Stimulated activated CD4-positive, alpha-beta T cell treated with anti-CD3 and anti-CD28 coated beads, TNF-alpha, amount 100 ng/mL, for 24 hours (primary cell): ENCODE measurements around the gene KISS1R.

Experiments
- DNase-seq, 3 experiments: peaks; one replicate each; pipeline ENCODE4 v3.0.0-alpha.2; 2020; ENCODE audit warnings: low read depth in 3 of 3

The KISS1R gene

DNA sequence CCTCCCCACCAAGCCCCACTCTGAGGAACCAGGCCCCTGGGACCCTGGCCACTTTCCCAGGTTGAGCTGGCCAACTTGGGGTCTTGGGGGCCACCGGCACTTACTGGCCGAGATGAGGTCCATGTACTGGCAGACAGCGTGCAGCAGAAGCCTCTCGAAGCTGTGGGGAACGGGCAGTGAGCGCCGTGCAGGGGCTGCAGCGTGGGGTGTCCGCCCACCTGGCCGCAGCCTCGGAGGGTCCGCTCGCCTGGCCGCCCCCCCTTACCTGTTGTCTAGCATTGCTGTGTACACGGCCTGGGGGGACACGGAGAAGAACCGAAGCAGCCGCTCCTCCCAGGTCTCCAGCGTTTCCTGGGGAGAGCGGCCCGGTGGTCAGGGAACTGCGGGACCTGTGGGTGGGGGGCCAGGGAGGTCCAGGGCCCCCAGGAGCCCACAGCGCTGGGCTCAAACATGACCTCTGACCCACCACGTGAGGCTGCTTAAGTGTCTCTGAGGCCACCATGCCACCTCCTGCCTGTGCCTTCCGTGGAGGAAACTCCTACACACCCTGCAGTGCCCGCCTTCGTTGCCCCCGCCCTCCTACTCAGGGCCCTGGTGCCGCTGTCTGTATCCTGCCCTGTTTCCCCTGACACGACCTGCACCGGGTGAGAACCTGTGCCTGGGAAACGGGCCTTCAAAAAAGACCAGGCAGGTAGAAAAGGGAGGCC, 17.6 kb upstream of the KISS1R start:
- no peak for DNase-seq

DNA sequence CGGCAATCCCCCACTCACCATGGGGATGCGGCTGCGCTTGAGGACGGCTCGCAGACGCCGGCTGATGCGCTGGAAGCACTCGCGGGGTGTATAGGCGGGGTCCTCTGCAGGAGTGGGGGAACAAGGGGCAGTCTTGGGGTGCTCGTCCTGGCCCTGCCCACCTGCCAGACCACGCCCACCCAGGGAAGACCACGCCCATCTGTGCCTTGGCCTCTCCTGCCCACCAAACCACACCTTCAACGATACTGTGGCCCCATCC, 17.2 kb upstream of the KISS1R start:
- no peak for DNase-seq

DNA sequence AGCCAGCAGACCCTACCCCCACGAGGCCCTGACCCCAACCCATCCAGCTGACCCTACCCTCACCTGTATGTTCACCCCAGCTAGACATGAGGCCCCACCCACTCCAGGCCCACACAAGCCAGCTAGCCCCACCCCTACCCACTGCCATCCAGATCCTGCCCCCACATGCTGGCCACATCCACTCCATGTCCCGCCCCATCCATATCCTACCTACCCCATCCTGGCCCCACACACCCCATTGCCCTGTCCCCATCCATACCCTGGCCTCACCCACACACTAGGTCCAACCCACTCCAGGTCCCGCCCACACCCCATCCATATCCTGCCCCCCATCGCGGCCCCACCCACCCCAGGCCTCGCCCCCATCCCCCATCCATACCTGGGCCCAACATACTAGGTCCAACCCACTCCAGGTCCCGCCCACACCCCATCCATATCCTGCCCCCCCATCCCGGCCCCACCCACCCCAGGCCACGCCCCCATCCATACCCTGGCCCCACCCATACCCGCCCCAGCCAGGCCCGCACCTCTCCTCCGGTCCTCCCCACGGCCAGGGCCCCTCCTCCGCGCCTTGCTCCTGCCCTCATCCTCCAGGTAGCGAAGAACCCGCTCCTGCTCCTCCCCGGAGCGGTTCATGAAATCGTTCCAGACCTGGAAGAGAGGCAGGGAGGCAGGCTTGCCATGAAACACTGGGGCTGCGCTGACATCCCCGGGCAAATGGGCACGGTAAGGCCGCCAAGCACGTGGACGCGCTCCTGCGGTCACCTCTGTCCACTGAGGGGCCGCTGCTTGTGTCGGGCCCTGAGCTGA, 16.6 kb upstream of the KISS1R start:
- no peak for DNase-seq

DNA sequence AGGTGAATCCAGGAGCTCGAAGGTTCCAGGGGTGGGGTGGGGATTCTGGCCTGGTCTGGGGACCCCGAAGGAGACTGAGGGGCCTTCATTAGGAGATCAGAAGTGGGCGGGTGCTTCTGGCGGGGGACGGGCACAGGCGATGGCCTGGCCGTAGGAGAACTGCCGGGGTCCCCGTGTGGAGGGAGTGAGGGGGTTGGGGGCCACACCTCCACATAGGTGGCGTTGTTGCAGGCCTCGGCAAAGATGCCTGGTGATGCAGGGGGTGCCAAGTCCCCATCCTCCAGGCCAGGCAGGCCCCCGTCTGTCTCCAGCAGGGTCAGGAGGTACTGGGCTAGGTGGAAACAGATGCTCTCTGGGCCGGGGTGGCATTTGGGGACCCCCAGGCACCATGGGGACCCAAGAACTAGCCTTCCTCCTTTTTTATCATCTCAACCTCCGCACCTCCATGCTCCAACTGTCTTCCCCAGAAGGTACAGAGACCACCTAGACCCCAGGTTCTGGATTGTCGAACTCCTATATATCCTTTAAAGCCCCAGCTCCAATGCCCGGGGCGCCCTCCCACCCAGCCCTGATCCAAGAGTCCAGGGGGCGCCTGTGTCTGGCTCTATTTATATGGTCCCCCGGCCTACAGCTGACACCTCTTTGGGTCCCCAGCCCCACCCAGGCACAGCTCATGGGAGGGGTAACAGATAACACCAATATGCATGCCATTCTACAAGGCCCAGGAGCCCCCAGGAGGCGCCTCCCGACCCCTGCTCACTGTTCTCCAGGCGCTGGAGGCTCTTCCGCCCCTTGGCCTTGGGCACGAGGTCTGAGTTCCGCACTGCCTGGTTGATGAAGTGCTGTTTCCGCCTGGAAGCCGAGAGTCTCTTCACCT, 15.7 kb upstream of the KISS1R start:
- no peak for DNase-seq

DNA sequence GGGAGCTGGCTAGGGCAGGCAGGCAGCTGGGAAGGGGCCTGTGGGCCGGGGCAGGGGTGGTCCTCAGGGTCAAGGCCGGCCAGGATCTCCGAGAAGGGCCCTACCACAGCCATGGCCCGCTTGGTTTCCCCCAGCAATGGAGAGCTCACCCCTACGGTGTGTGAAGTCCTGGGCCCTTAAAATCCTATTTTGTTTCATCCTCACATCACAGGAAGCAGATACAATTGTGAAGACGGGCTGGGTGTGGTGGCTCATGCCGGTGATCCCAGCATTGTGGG, 15.1 kb upstream of the KISS1R start:
- DNase-seq, result no peak

DNA sequence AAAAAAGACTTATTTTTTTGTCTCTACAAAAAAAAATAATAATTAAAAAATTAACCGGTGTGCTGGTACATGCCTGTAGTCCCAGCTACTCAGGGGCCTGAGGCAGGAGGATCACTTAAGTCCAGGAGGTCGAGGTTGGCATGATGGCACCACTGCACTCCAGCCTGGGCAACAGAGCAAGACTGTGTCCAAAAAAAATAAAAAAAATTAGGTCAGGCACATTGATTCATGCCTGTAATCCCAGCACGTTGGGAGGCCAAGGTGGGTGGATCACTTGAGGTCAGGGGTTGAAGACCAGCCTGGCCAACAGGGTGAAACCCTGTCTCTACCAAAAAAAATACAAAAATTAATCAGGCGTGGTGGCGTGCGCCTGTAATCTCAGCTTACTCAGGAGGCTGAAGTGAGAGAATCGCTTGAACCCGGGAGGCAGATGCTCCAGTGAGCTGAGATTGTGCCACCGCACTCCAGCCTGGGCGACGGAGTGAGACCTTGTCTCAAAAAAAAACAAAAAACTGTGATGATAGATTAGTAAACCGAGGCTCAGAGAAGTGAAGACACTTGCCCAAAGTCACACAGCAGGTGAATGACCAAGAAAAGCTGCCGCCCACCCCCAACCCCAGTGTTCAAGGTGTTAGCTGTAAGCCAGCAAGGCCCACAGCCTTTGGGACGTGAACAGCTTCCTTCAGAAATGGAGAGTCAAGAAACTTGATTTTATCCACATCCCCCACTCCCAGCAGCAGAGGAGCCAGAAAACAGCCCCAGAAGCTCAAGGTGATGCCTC, 14.5 kb upstream of the KISS1R start:
- no peak for DNase-seq

DNA sequence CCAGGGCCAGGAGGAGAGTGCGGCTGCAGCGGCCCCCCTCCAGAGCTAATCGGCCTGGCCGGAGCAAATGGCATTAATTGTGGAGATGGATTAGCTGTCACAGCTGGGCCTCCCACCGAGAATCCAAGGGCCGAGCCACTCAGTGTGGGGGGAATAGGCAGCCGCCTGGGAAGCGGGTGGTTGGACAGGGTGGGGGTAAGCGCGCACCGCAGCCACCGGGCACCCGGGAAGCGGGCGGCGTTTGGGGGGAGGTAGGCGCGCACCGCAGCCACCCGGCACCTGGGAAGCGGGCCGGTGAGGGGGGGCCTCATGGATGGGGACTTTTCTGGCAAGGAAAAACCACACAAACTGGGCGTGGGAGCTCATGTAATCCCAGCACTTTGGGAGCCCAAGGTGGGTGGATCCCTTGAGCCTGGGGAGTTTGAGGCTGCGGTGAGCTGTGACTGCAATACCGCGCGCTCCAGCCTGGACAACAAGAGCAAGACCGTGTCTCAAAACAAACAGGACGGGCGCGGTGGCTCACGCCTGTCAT, 13.8 kb upstream of the KISS1R start:
- no peak for DNase-seq

DNA sequence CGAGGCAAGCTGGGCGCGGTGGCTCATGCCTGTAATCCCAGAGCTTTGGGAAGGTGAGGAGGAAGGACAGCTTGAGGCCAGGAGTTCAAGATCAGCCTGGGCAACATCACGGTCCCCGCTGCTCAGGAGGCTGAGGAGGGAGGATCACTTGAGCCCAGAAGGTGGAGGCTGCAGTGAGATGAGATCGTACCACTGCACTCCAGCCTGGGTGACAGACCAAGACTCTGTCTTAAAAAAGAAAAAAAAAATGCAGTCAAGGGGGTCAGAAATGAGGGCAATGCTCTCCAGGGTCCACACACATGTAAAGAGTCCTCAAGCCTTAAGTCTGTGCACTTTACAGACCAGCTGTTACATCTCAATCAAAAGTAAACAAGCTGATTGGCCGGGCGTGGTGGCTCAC, 12.6 kb upstream of the KISS1R start:
- DNase-seq, result no peak

DNA sequence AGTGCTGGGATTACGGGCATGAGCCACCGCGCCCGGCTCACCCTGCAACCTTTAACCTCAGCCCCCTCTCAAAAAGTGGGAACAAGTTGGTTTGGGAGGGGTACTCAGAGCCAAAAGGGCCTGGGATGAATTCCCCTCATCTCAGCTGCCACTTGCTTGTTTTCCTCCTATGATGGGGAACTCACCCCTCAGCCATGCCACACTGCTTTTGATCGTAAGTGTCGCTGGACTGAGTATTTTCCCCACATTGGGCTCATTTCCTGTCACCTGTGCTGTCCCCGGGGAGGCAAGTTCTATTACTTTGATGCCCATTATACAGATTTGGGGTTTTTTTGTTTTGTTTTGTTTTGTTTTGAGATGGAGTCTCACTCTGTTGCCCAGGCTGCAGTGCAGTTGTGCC, 10.7 kb upstream of the KISS1R start:
- no peak for DNase-seq

DNA sequence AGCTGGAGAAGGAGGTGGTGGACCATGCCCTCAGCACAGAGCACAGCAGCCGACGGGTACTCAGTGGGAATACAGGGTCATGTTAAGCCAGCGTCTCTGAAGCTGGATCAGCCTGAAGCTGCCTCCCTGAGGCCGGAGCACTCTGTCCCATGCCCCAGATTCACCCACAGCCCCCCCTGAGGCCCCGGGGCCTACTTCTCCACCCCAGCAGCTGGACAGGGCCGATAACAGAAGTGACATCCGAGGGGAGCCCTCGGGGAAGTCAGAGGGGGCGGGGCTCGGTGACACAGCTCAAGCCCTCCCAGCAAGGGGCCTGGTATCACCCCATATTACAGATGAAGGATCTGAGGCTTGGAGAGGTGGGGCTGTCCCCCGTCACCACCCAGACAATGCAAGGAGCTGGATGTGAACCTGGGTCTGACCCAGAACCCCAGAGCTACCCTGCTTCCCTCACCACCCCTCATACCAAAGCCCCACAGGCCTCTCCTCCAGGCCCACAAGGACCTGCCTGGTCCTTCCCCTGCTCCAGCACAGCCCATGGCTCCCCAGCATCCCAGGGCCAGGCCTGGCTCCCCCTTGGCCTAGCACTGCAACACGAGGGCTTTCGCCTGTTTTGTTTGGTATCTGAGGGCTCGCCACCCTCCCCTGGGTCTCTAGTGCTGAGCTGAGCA, 9.8 kb upstream of the KISS1R start:
- no peak for DNase-seq

DNA sequence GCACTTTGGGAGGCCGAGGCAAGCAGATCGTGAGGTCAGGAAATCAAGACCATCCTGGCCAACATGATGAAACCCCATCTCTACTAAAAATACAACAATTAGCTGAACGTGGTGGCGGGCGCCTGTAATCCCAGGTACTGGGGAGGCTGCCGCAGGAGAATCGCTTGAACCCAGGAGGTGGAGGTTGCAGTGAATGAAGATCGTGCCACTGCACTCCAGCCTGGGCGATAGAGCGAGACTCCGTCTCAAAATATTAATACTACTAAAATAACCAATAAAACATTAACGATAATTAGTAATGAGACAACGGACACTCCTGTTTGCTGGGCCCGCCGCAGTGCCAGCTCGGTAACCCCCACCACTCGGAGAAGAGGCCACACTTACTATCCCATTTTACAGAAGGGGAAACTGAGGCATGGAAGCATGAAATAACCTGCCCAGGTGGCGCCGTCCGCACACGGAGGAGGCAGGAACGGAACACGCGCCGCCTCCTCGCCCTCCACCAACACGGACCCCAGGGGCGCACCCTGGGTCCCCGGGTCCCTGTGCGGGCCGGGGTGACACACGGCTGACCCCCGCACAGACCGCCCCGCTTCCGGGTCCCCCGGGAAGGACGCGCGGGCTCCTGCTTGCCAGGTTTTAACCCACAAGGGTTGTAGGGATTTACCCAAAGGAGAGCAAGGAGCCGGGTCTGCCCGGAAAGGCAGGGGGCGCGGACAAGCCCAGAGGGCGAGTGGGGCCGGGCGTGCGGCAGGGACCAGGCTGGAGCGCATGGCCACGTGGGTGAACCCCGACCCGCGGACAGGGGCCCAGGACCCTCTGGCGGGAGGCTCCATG, 5.7 kb upstream of the KISS1R start:
- no peak for DNase-seq

DNA sequence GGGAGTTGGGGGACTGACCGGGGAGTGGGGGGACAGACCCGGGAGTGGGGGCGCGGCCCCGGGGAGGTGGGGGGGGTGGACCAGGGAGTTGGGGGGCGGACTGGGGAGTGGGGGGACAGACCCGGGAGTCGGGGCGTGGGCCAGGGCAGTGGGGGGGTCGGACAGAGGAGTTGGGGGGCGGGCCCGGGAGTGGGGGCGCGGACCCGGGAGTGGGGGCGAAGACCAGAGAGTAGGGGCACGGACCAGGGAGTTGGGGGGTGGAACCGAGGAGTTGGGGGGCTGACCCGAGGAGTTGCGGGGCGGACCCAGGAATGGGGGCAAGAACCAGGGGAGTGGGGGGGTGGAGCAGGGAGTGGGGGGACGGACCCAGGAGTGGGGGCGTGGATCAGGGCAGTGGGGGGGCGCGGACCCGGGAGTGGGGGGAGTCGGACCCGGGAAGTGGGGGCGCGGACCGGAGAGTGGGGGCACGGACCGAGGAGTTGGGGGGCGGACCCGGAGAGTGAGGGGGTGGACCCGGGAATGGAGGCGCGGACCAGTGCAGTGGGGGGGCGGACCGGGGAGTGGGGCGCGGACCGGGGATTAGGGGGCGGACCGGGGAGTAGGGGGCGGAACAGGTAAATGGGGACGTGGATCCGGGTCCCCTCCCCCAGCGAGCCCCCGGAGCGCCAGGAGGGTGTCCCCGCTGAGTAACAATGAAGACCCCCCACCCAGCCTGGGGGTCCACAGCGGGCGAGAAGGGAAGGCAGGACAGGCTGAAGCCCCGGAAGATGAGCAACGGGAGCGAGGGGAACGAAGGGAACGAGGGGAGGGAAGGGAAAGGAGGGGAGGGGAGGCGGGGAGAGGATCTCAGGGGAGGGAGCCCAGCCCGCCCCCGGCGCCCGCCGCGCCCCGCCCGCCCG, 4.7 kb upstream of the KISS1R start:
- peak in 1 of 3 experiments; percentile 43 for DNase-seq

DNA sequence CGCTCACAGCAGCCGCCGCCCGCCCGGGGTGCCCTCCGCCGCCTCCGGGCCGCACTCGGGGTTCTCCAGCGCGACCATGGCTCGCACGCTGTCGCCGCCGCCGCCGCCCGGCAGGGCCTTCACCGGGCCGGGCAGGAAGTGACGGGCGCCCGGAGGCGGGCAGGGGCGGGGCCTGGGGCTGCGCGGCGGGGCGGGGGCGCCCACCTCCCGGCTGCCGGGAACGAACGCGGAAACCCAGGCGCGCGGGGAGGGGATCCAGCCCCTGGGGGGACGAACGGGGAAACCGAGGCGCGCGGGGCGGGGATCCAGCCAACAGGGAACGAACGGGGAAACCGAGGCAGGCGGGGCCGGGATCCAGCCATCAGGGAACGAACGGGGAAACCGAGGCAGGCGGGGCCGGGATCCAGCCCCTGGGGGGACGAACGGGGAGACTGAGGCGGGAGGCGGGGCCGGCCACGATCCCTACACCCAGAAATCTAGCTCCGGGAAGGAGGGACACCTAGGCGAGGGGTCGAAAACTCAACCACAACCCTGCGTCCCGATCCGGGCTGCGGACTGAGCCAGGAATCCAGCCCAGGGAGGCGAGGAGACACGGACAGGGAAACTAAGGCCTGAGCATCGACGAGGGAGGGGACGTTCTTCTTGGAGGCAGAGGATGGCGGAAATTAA, 3.9 kb upstream of the KISS1R start, which contains the start of gene R3HDM4:
TSS of gene R3HDM4 (minus strand) at position 140 of the 669 bp plus-strand sequence. CDS start at position 78, 62 bp downstream.
- peak; percentile 70 to 84 (median 71) for DNase-seq

DNA sequence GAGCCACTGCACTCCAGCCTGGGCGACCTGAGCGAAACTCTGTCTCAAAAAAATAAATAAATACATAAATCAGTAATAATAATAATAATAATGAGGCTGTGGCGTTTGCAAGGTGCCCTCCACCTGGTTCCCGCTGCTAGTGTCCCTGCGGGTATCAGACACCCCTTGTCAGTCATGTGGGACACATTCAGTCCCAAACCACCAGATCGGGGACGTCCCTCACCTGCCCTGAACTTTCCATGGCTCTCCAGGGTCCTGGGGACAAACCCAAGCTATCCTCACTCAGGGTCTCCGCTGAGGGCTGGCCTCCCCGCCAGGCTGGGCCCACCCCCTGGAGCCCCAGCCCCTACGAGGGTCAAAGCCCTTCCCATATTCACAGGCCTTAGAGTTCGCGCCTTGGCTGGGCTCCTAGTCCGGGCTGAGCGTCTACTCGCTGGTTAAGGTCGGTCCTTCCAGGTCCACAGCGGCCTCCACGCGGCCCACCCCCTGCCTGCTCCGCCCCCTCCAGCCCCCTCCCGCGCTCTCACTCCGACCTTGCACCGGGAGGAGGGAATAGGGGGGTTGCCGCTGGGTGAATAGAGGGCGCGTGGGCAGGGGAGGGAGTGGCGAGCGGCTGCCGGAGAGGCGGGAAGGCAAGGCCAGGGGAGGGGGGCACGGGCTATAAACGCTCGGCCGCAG, 349 bp upstream of the KISS1R start:
- DNase-seq, result peak in 1 of 3 experiments; percentile 63

DNA sequence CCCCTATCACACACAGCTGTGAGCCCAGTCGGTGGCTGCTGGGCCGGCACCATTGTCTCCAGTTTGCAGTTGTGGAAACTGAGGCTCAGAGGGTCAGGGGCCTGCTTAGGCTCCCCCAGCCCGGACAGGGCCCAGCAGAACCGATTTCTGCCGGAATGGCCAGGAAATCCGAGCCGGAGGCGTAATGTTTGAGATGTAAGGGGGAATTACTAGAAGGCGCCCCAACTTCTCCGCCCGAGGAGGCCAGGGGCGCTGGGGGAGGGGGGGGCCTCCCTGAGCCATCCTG, 962 bp downstream of the KISS1R start:
- no peak for DNase-seq

DNA sequence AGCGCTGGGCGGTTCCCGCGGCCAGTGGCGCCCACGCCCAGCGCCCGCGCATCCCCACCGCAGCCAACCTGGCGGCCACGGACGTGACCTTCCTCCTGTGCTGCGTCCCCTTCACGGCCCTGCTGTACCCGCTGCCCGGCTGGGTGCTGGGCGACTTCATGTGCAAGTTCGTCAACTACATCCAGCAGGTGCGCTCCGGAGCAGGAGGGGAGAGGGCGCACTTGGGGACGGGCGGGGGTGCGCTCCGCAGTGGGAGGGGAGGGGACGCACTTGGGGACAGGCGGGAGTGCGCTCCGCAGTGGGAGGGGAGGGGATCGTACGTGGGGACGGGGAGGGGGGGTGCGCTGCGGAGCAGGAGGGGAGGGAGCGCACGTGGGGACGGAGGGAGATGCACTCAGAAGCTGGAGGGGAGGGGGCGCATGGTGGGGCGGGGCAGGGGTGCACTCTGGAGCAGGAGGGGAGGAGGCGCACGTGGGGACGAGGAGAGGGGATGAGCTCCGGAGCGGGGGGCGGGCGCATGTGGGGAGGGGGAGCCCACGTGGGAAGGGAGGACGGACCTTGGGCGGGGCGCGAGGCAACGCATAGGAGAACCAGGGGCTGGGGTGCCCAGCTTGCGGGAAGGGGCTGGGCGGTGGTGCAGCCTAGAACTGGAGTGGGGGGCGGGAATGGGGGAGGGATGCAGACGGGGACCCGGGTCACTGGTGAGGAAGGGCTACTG, 1.5 kb downstream of the KISS1R start:
- DNase-seq, result peak in 1 of 3 experiments; percentile 63

DNA sequence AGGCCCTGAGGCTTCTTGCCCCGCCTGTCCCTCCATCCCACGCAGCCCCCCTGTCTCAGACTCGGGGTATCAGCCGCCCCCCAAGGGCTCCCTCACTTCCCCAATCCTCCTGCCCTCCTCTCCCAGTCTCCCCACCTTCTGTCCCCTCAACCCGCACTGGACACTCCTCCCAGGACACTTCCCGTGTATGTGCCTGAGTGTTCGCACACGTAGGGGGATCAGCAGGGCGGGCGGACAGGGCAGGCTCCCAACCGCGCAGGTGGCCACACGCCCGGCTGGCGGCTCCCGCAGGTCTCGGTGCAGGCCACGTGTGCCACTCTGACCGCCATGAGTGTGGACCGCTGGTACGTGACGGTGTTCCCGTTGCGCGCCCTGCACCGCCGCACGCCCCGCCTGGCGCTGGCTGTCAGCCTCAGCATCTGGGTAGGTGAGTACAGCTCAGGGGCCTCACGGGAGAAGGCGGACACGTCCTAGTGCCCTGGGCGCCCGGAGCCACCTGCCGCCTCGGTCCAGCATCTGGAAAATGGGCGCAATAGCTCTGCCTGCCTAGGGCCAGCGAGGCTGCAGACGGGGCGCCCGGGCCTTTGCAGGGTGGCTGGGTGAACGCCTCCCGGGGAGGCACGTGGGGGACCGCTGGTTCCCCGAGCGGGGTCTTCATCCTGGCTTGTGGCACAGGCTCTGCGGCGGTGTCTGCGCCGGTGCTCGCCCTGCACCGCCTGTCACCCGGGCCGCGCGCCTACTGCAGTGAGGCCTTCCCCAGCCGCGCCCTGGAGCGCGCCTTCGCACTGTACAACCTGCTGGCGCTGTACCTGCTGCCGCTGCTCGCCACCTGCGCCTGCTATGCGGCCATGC, 2.3 kb downstream of the KISS1R start:
- peak in 1 of 3 experiments; percentile 58 for DNase-seq
